ENCODE measurements around the gene PITPNC1.
"Not testable (repeated sequence)": the region's sequence is repeated elsewhere in the genome, so short reads cannot be mapped to it uniquely, and the experiment has no call there.

The PITPNC1 gene

GRCh38 chr17:67492824-67493517 is 115.9 kb downstream of the PITPNC1 start:
- TF ChIP-seq CTCF (conservative IDR thresholded peaks at IDR 0.05; ENCODE audit: low read depth, low read length), result no peak
- peak; percentile 21 for DNase-seq (ENCODE audit: low read depth)
- H3K4me3 ChIP-seq (ENCODE audit: low read depth, low read length), result peak overlapping the region; percentile 23

DNA sequence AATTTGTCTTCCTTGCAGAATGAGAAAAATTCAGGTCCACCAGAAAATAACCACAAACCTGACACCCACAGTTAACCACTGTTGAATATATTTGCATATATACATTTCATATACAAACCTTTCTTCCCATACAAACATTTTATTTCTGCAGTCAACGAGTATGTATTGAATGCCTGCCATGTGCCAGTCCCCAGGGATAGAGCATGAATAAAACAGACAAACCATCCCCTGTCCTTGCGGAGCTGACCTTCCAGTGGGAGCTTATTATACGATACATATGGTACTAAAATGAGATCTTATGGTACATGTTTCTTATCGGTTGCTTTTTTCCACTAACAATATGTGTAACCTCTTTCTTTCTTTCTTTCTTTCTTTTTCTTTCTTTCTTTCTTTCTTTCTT is 116.7 kb downstream of the PITPNC1 start:
- TF ChIP-seq CTCF (conservative IDR thresholded peaks at IDR 0.05; ENCODE audit: low read depth, low read length), result no peak
- no peak for DNase-seq (ENCODE audit: low read depth)
- H3K4me3 ChIP-seq (ENCODE audit: low read depth, low read length), result no peak overlapping the region

GRCh38 chr17:67495534-67495933 is 118.5 kb downstream of the PITPNC1 start:
- DNase-seq (ENCODE audit: low read depth); H3K4me3 ChIP-seq (ENCODE audit: low read depth, low read length): not testable (repeated sequence)

- DNase-seq (ENCODE audit: low read depth), result peak; percentile 25
- H3K4me3 ChIP-seq (ENCODE audit: low read depth, low read length), result no peak overlapping the region
- TF ChIP-seq CTCF (conservative IDR thresholded peaks at IDR 0.05; ENCODE audit: low read depth, low read length), result no peak
Observed at GRCh38 chr17:67496286-67496685, 119.2 kb downstream of the PITPNC1 start.

- no peak for TF ChIP-seq CTCF (conservative IDR thresholded peaks at IDR 0.05; ENCODE audit: low read depth, low read length)
- no peak overlapping the region for H3K4me3 ChIP-seq (ENCODE audit: low read depth, low read length)
- DNase-seq (ENCODE audit: low read depth), result no peak
Observed at GRCh38 chr17:67499685-67500084, 122.6 kb downstream of the PITPNC1 start.

- no peak overlapping the region for H3K4me3 ChIP-seq (ENCODE audit: low read depth, low read length)
- DNase-seq (ENCODE audit: low read depth), result peak; percentile 17
- TF ChIP-seq CTCF (conservative IDR thresholded peaks at IDR 0.05; ENCODE audit: low read depth, low read length), result no peak
Observed at GRCh38 chr17:67500261-67500660, 123.2 kb downstream of the PITPNC1 start.

GRCh38 chr17:67500677-67501300 is 123.7 kb downstream of the PITPNC1 start:
- no peak overlapping the region for H3K4me3 ChIP-seq (ENCODE audit: low read depth, low read length)
- DNase-seq (ENCODE audit: low read depth), result no peak
- TF ChIP-seq CTCF (conservative IDR thresholded peaks at IDR 0.05; ENCODE audit: low read depth, low read length), result no peak

Measured in choroid plexus epithelial cell (primary cell).